Small intestine (tissue), 7 donors: ENCODE results near the gene SUN1. TPM values are rescaled to one million over a fixed set of nuclear protein-coding genes. Genes with fewer than 3 reads are reported as not detected.

Experiments
- DNase-seq, 2 donors: peaks; one replicate each; pipeline versions ENCODE4 v3.0.0 to v3.0.0-alpha.2; 2013
- FAIRE-seq: peaks from 2 replicates; lab custom pipeline; 2012; peaks lifted over from hg19 to GRCh38; lab: Jason Lieb, UNC
- H3K27ac ChIP-seq, 3 donors: one replicate each; pipeline ENCODE4 v1.5.1; 2013; ENCODE audit warnings: low read length in 2 of 3, mild to moderate bottlenecking in 2 of 3, control low read depth in 1 of 3, inconsistent platforms in 1 of 3, low read depth in 1 of 3, moderate library complexity in 1 of 3
- H3K27me3 ChIP-seq, 3 donors: one replicate each; pipeline ENCODE4 v1.6.1; 2013; ENCODE audit warnings: low read length in 3 of 3, inconsistent platforms in 1 of 3; ENCODE audit not compliant: control insufficient read depth in 3 of 3, insufficient read depth in 3 of 3
- H3K36me3 ChIP-seq, 3 donors: one replicate each; pipeline ENCODE4 v1.6.1; 2013; ENCODE audit warnings: low read length in 3 of 3, inconsistent platforms in 1 of 3, low read depth in 1 of 3, mild to moderate bottlenecking in 1 of 3, moderate library complexity in 1 of 3; ENCODE audit not compliant: control insufficient read depth in 3 of 3, insufficient read depth in 2 of 3
- H3K4me1 ChIP-seq, 3 donors: one replicate each; pipeline ENCODE4 v1.6.1; 2013; ENCODE audit warnings: low read length in 2 of 3, inconsistent platforms in 1 of 3, low read depth in 1 of 3, mild to moderate bottlenecking in 1 of 3, moderate library complexity in 1 of 3; ENCODE audit not compliant: control insufficient read depth in 3 of 3, insufficient read depth in 2 of 3
- H3K4me3 ChIP-seq, 3 donors: one replicate each; pipeline ENCODE4 v1.5.1; 2013; ENCODE audit warnings: low read length in 3 of 3, control low read depth in 1 of 3, inconsistent platforms in 1 of 3, low read depth in 1 of 3, mild to moderate bottlenecking in 1 of 3, moderate library complexity in 1 of 3
- H3K9me3 ChIP-seq, 2 donors: one replicate each; pipeline ENCODE4 v1.6.1; 2013; ENCODE audit warnings: low read depth in 1 of 2, low read length in 1 of 2; ENCODE audit not compliant: control insufficient read depth in 2 of 2, insufficient read depth in 1 of 2
- WGBS, 3 donors: extraction: QIAGEN DNeasy Blood & Tissue Kit; methylation state at CpG; one replicate each; pipeline ENCODE4 v1.1.7; 2013; 5-methylcytosine and 5-hydroxymethylcytosine counted together
- polyA plus RNA-seq, 4 donors: library from polyadenylated mRNA; stranded (reverse) in 3 of 4; unstranded in 1 of 4; fragments of 200-250 nt in 3 of 4; fragments of 120-200 nt in 1 of 4; gene quantifications; one replicate each; pipeline versions ENCODE4 v1.2.1 to v1.2.3, GENCODE V29; 2013
- donor health status: healthy with polysubstance abuse.
- donor health status: control.
- donor health status: control.
- donor health status: Bipolar disorder and iron deficiency.
- donor health status: healthy.

The SUN1 gene
- polyA plus RNA-seq, 4 donors, result 41.6 to 105 (median 61.2) TPM

DNA sequence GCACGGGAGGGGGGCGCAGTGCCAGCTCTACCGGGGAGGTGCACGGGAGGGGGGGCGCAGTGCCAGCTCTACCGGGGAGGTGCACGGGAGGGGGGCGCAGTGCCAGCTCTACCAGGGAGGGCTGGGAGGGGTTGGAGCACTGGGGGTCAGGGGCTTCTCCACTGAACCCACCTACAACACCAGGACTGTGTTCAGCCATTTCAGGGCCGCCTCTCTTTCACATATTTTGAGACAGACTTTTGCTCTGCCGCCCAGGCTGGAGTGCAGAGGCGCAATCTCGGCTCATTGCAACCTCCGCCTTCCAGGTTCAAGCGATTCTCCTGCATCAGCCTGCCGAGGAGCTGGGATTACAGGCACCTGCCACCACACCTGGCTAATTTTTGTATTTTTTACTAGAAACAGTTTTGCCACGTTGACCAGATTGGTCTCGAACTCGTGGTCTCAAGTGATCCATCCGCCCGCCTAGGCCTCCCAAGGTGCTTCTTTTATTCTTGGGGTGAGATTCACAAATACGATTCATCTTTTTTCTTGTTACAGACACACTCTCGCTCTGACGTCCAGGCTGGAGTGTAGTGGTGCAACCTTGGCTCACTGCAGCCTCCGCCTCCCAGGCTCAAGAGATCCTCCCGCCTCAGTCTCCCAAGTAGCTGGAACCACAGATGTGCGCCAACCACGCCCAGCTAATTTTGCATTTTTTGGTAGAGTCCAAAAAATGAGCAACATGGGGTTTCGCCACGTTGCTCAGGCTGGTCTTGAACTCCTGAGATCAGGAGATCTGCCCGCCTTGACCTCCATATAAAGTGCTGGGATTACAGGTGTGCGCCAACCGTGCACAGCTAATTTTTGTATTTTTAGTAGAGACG, 85.2 kb downstream of the SUN1 start:
- H3K27ac ChIP-seq, result no peak overlapping the region
- DNase-seq (no peak), FAIRE-seq (no peak)
- H3K27me3 ChIP-seq, result no peaks in the 10 kb centered on the region
- peaks cover 0 to 76% (median 2%) of the 10 kb centered on the region in 3 donors for H3K36me3 ChIP-seq
- 72 to 87% (median 78%) methylated on average over 25 to 28 of the region's 33 CpGs for whole genome bisulfite sequencing, 3 donors
- peaks cover 2 to 53% (median 4%) of the 10 kb centered on the region in 3 donors for H3K4me1 ChIP-seq
- H3K9me3 ChIP-seq, result no peaks in the 10 kb centered on the region
- H3K4me3 ChIP-seq, result no peak overlapping the region

DNA sequence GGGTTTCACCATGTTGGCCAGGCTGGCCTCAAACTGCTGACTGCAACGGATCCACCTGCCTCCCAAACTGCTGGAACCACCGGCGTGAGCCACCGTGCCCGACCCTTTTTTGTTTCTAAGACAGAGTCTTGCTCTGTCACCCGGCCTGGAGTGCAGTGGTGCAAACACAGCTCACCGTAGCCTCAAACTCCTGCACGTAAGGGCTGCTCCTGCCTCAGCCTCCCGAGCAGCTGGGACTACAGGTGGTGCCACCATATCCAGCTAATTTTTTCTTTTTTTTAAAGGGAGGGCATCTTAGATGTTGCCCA, 85.8 kb downstream of the SUN1 start:
- Histone ChIP-seq H3K36me3 (peaks cover 0 to 75% (median 2%) of the 10 kb centered on the region in 3 donors), H3K9me3 (no peaks in the 10 kb centered on the region), H3K4me1 (peaks cover 2 to 58% (median 6%) of the 10 kb centered on the region in 3 donors), H3K27me3 (no peaks in the 10 kb centered on the region), H3K4me3 (no peak overlapping the region), H3K27ac (no peak overlapping the region)
- 85 to 96% (median 93%) methylated on average over 9 of the region's 9 CpGs for WGBS, 3 donors
- DNase-seq (no peak), FAIRE-seq (no peak)

DNA sequence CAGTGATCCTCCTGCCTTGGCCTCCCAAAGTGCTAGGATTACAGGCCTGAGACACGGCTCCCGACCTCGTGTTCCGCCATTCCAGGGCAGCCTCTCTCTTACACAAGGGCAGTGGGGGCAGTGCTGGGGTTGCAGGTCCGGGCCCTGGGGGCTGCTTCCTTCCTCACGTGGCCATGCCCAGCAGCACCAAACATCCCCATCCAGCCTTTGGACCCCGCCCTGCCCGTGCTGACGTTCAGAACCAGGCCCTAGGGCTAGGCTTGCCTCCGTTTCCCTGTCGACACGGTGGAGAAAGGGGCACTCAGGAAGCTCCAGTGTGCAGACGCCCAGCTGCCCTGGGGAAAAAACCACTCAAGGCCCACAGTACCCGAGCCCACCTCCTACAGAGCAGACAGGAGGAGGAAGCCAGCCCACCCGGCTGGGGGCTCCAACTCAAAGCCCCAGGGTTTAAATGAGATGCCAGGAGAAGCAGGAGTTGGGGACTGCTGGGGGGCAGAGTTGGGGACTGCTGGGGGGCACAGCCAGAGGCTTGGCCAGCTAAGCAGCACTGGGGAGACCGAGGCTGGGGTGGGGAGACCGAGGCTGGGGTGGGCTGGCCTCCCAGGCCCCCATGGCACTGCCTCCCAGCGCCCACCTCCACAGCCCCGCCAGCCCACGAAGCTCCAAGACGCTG, 86.3 kb downstream of the SUN1 start:
- H3K27ac ChIP-seq, result no peak overlapping the region
- H3K9me3 ChIP-seq, result no peaks in the 10 kb centered on the region
- DNase-seq (no peak), FAIRE-seq (no peak)
- H3K4me3 ChIP-seq, result no peak overlapping the region
- peaks cover 2 to 61% (median 7%) of the 10 kb centered on the region in 3 donors for H3K4me1 ChIP-seq
- whole genome bisulfite sequencing, 3 donors, result 83 to 90% (median 86%) methylated on average over 16 to 21 of the region's 21 CpGs
- peaks cover 0 to 78% (median 2%) of the 10 kb centered on the region in 3 donors for H3K36me3 ChIP-seq
- H3K27me3 ChIP-seq, result no peaks in the 10 kb centered on the region

GRCh38 chr7:919114-919442, 86.8 kb downstream of the SUN1 start:
- FAIRE-seq (no peak), DNase-seq (no peak)
- no peaks in the 10 kb centered on the region for H3K27me3 ChIP-seq
- WGBS, 3 donors, result 79 to 91% (median 81%) methylated on average over 10 to 13 of the region's 13 CpGs
- no peak overlapping the region for H3K4me3 ChIP-seq
- peaks cover 0 to 80% (median 2%) of the 10 kb centered on the region in 3 donors for H3K36me3 ChIP-seq
- H3K4me1 ChIP-seq, result peaks cover 2 to 59% (median 10%) of the 10 kb centered on the region in 3 donors
- no peaks in the 10 kb centered on the region for H3K9me3 ChIP-seq
- no peak overlapping the region for H3K27ac ChIP-seq

GRCh38 chr7:919924-920341, 87.7 kb downstream of the SUN1 start:
- FAIRE-seq (no peak), DNase-seq (peak in 1 of 2 donors; percentile 61)
- H3K27ac ChIP-seq, result no peak overlapping the region
- peaks cover 7 to 58% (median 15%) of the 10 kb centered on the region in 3 donors for H3K4me1 ChIP-seq
- WGBS, 3 donors, result 21 to 76% (median 38%) methylated on average over 17 to 26 of the region's 26 CpGs
- H3K4me3 ChIP-seq, result no peak overlapping the region
- peaks cover 0 to 82% (median 2%) of the 10 kb centered on the region in 3 donors for H3K36me3 ChIP-seq
- no peaks in the 10 kb centered on the region for H3K9me3 ChIP-seq
- H3K27me3 ChIP-seq, result no peaks in the 10 kb centered on the region

GRCh38 chr7:920351-921070, 88.2 kb downstream of the SUN1 start:
- FAIRE-seq, result no peak
- no peak overlapping the region for H3K27ac ChIP-seq
- no peak overlapping the region for H3K4me3 ChIP-seq

DNA sequence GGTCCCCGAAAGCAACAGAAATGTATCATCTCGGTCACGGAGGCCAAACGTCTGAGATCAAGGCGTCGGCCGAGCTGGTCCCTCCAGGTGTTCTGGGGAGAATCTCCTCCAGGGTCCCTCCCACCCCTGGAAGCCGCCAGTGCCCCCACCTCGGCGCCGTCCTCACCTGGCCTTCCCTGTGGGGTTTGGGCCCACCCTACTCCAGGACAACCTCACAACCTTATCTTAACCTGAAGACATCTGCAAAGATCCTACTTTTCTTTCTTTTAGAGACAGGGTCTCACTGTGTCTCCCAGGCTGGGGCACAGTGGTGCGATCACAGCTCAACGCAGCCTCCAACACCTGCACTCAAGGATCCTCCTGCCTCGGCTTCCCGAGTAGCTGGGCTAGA, 88.8 kb downstream of the SUN1 start:
- H3K4me3 ChIP-seq, result no peak overlapping the region
- no peak for FAIRE-seq
- peak overlapping the region in 1 of 3 donors; percentile 24 for H3K27ac ChIP-seq
- WGBS, 3 donors, result 51 to 80% (median 62%) methylated on average over 15 of the region's 15 CpGs
- H3K9me3 ChIP-seq, result no peaks in the 10 kb centered on the region
- DNase-seq, result no peak
- peaks cover 0 to 81% (median 2%) of the 10 kb centered on the region in 3 donors for H3K36me3 ChIP-seq
- no peaks in the 10 kb centered on the region for H3K27me3 ChIP-seq
- H3K4me1 ChIP-seq, result peaks cover 9 to 62% (median 21%) of the 10 kb centered on the region in 3 donors

More at GRCh38 chr7:920351-921070, 88.2 kb downstream of the SUN1 start:
- 24 to 69% (median 56%) methylated on average over 26 to 40 of the region's 40 CpGs for WGBS, 3 donors
- no peaks in the 10 kb centered on the region for H3K9me3 ChIP-seq
- peaks cover 9 to 58% (median 17%) of the 10 kb centered on the region in 3 donors for H3K4me1 ChIP-seq
- no peaks in the 10 kb centered on the region for H3K27me3 ChIP-seq
- DNase-seq, result peak in 1 of 2 donors; percentile 66
- peaks cover 0 to 80% (median 2%) of the 10 kb centered on the region in 3 donors for H3K36me3 ChIP-seq
